NK-92 (cell line): ENCODE data around the gene CAP2.
"Not testable (repeated sequence)": the region's sequence is repeated elsewhere in the genome, so short reads cannot be mapped to it uniquely, and the experiment has no call there.

Experiments used
- DNase-seq: peaks from one replicate; lab custom pipeline; 2025; ENCODE audit not compliant: unreplicated experiment; lab: John Stamatoyannopoulos, UW

The CAP2 gene

GRCh38 chr6:17431581-17431980 is 38.2 kb downstream of the CAP2 start:
- no peak for DNase-seq

GRCh38 chr6:17432356-17432755 is 39.0 kb downstream of the CAP2 start:
- no peak for DNase-seq

DNA sequence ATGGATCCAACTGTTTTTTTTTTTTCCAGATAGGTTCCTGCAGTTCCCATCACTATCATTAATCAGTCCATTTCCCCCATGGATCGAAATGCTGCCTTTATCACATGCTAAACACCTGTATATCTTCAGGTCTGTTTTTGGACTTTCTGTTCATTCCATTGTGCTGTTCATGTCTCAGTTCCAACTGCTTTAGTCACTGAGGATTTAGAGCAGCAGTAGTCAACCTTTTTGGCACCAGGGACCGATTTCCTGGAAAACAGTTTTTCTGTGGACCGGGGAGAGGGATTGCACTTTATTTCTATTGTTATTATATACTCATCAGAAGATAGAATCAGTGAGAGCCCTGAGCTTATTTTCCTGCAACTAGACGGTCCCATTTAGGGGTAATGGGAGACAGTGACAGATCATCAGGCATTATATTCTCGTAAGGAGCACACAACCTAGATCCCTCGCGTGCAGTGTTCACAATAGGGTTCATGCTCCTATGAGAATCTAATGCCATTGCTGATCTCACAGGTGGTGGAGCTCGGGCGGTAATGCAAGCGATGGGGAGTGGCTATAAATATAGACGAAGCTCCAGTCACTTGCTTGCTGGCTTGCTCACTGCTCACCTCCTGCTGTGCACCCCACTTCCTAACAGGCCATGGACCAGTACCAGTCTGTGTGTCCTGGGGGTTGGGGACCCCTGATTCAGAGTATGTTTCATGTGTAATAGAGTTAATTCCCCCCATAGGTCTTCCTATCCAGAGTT is 46.0 kb downstream of the CAP2 start:
- no peak for DNase-seq

- DNase-seq: not testable (repeated sequence)
Observed at GRCh38 chr6:17440811-17441210, 47.4 kb downstream of the CAP2 start.

GRCh38 chr6:17442196-17442595 is 48.8 kb downstream of the CAP2 start:
- DNase-seq: no peak

DNA sequence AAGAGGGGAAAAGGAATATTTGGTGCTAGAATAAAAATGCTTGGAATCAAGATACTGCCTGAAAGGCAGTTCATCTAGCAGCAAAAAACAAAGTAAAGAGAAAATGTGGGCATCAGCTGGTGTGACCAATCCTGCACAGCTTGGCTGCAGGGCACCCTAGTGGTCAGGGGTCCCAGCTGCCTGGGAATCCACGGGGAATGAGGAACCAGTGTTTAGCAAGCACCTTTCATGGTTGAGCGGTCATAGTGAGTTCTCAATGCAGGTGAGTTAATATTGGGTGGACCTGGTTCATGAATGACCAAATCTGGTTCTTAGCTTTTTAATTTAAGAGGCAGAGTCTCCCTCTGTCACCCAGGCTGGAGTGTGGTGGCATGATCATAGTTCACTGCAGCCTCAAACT is 53.3 kb downstream of the CAP2 start:
- DNase-seq: no peak

DNA sequence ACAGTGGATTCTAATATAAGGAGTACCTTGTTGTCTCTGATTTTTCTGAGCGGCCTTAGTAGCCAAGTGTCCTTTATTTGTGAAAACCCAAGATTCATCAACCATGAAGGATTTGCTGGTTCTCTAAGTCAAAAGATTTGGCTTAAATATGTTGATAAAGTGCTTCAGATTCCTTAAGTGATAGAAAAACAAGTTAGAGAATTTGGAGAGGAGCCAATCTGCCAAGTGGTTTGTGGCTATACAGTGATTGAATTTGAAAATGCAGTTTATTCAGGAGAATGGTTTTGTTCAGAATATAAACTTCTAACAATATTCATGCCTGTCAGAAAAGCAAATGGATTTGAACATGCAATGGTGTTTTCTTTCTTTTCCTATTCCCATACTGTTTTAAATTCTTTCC is 54.8 kb downstream of the CAP2 start:
- no peak for DNase-seq

GRCh38 chr6:17450397-17450796 is 57.0 kb downstream of the CAP2 start:
- DNase-seq: no peak

GRCh38 chr6:17450832-17451231 is 57.4 kb downstream of the CAP2 start:
- no peak for DNase-seq

GRCh38 chr6:17452096-17452495 is 58.7 kb downstream of the CAP2 start:
- no peak for DNase-seq

- DNase-seq: no peak
Observed at GRCh38 chr6:17454316-17455005, 61.1 kb downstream of the CAP2 start.

- no peak for DNase-seq
Observed at GRCh38 chr6:17455919-17456318, 62.5 kb downstream of the CAP2 start.

- no peak for DNase-seq
Observed at GRCh38 chr6:17456711-17457110, 63.3 kb downstream of the CAP2 start.

DNA sequence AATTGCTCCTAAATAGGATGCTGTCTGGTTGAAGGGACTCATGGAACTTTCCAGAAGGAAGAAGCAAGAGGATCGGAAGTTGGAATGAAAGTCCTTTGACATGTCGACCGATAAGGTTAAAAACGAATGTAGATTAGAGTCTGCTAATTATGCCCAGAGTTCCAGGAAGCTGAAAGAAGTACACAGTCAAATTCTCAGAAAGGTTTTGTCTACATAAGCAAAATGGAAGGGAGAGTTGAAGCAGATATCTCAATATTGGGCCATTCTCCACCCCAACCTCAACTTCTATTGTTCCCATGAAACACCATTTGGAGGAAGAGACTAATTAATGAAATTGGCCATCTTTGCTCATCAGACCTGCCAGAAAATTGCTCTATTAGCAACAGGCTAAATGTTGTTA is 64.0 kb downstream of the CAP2 start:
- no peak for DNase-seq

DNA sequence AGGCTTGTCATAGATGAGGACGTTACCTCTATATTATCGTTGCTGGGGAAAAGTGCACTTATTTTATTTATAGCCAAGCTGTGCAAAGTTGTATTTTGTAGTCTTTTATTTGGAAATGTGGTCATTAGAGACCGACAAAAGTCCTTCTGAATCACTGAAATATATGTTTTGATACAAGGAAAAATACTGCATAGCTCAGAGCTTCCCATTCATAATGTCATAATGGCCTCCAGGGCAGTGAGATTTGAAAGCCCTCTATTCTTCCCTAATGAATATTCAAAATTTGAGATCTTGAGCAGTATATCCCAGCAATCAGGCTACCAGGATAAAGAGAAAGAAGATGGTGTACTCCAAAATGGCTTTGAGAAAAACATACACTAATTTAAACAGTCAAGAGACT is 64.6 kb downstream of the CAP2 start:
- no peak for DNase-seq

- DNase-seq: no peak
Observed at GRCh38 chr6:17458966-17459365, 65.6 kb downstream of the CAP2 start.

- no peak for DNase-seq
Observed at GRCh38 chr6:17460862-17461261, 67.5 kb downstream of the CAP2 start.

DNA sequence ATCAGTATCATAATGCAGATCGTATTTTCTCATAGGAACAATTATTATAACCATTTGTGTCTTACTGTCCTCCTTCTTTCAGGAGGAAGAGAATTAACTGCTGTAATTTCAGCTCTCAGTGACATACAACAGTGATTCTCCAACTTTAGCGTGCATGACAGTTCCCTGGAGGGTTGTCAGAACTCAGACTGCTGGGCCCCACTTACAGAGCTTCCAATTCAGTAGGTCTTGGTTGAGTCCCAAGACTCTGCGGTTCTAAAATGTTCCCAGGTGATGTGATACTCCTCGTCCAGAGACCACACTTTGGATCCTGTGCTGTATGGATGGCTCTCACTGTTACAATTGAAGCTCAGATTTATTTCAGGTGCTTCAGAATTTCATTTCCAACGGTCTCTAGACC is 72.8 kb downstream of the CAP2 start:
- DNase-seq: no peak

DNA sequence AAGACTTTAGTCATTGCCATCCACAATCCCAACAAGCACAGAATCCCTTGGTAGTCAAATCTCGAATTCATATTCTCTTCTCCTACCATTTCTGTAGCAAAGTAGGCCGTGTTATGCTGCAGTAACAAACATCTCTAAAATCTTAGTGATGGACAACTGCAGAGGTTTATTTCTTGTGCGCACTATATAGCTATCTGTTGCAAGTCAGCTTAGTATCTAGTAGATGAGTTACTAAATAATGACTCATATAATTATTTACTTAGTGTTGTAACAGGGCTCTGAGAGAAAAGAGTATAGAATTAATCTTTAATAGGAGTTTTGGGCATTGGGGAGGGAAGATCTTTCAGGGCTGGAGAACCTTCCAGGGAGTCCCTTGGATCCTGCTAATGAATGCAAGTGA is 73.3 kb downstream of the CAP2 start:
- no peak for DNase-seq

DNA sequence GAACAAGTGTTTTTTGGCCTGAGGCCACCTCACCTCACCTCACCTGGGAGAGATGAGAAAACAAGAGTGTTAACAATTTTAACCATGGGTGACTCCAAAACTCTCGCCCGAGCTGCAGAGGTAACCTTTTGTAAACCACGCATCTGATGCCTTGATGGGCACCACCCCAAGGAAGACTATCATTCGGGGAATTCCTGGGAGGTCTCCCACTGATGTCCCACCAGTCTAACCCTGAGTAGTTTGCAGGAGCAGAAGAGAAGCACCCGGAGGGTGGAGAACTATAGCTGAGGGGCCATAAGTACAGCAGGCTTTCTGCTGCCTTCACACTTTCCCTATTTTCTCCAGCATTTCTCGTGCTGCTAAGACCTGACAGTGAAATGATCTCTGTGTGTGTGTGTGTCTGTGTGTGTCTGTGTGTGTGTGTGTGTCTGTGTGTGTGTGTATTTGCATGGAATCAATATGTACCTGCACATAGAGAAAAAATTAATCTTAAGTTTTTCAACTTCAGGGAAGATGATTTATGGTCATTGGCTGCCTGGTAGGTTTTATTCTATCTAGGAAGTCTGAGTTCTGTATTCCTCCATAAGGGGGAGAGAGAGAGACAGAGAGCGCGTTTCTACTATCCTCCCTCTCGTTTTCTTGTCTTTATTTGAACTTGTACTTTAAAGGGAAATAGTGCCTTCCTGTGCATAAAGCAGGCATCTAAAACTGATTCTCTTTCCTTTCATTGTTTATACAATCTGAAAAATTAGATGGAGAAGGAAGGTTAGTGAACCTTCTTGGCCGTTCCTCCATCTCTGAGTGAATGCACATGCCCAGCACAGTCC is 75.8 kb downstream of the CAP2 start:
- DNase-seq: no peak

DNA sequence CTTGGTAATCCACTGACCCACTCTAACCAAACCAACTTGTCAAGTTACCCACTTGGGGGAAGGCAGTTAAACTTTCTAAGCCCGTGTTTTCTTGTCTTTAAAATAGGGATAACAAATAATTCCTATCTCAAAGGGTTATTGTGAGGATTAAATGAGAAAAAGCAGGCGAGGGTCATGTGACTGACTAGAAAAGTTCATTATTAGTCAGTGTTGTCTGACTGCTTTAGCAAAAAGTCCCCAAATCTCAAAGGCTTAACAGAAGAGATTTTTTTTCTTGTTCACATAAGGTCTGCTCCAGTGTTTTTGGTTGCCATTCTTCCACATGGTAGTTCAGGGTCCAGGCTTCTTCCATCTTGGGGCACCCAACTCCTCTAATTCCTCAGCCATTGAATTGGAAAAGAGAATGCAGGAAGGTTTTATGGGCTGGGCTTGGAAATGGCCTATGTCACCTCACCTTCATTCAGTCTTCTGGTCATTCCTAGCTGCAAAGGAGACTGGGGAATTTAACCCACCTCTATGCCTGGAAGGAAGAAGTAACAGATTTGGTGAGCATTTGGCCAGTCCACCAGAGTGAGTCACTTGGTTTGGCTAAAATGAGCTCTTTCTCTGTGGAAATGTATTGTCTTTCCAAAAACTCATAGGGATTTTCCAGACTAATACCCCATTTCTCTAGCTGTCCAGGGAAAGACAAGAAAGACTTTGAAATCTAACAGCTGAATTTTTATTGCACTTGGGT is 77.0 kb downstream of the CAP2 start:
- no peak for DNase-seq
